OCI-LY7 (cell line): ENCODE data around the gene ADRA2B. TPM values are rescaled to one million over a fixed set of nuclear protein-coding genes. Genes with fewer than 3 reads are reported as not detected.
"Not testable (repeated sequence)": the region's sequence is repeated elsewhere in the genome, so short reads cannot be mapped to it uniquely, and the experiment has no call there.

Experiments used
- BruUV-seq: library from RNA; stranded (reverse); fragments of 400-500 nt; replicated peaks from 2 replicates; lab custom pipeline; 2021; lab: Mats Ljungman, UMichigan
- CTCF ChIA-PET: fragments of 300-600 bp; sonication (Branson Sonifier 250); formaldehyde crosslinking; loops from one replicate; lab custom pipeline; 2022; ENCODE audit warnings: antibody characterized with exemption; ENCODE audit not compliant: unreplicated experiment; lab: Charles Lee
- POLR2A ChIA-PET: fragments of 300-600 bp; sonication (Branson Sonifier 250); formaldehyde crosslinking; loops from one replicate; lab custom pipeline; 2022; ENCODE audit warnings: antibody characterized with exemption; lab: Charles Lee
- DNase-seq: peaks from one replicate; pipeline ENCODE4 v3.0.0-alpha.2; 2015; ENCODE audit warnings: low spot score
- H2AFZ ChIP-seq: fragments of 200-600 bp; sonication (generic), shearing (Covaris generic); 2 replicates; pipeline ENCODE4 v1.6.1; 2014; ENCODE audit warnings: mild to moderate bottlenecking, antibody characterized with exemption, low read length, moderate library complexity
- H3K27ac ChIP-seq: fragments of 200-600 bp; sonication (generic); 2 replicates; pipeline ENCODE4 v1.5.1; 2014; ENCODE audit warnings: mixed run types, low read depth, mild to moderate bottlenecking, moderate library complexity, low read length, inconsistent platforms; ENCODE audit not compliant: poor library complexity, severe bottlenecking
- H3K36me3 ChIP-seq: fragments of 200-600 bp; sonication (generic); 2 replicates; pipeline ENCODE4 v1.6.1; 2014; ENCODE audit warnings: mild to moderate bottlenecking, antibody characterized with exemption, low read length, moderate library complexity, mixed read lengths; ENCODE audit not compliant: insufficient read depth
- H3K4me1 ChIP-seq: fragments of 200-600 bp; sonication (generic); 2 replicates; pipeline ENCODE4 v1.5.1; 2014; ENCODE audit warnings: mild to moderate bottlenecking, low read length; ENCODE audit not compliant: insufficient read depth, poor library complexity, severe bottlenecking
- H3K4me2 ChIP-seq: fragments of 200-600 bp; sonication (generic); 2 replicates; pipeline ENCODE4 v1.6.1; 2014; ENCODE audit warnings: mild to moderate bottlenecking, low read length
- H3K4me3 ChIP-seq: fragments of 200-600 bp; sonication (generic); 2 replicates; pipeline ENCODE4 v1.5.1; 2014; ENCODE audit warnings: mild to moderate bottlenecking, low read depth, low read length; ENCODE audit not compliant: poor library complexity, severe bottlenecking
- H3K79me2 ChIP-seq: fragments of 200-600 bp; sonication (generic); 2 replicates; pipeline ENCODE4 v1.6.1; 2016; ENCODE audit warnings: low read depth, mild to moderate bottlenecking, low read length, moderate library complexity, mixed read lengths; ENCODE audit not compliant: insufficient read depth
- H3K9me2 ChIP-seq: fragments of 200-600 bp; sonication (generic); 2 replicates; pipeline ENCODE4 v1.6.1; 2016; ENCODE audit warnings: mild to moderate bottlenecking, low read length, mixed read lengths; ENCODE audit not compliant: insufficient read depth
- H3K9me3 ChIP-seq: fragments of 200-600 bp; sonication (generic); 2 replicates; pipeline ENCODE4 v1.6.1; 2014; ENCODE audit warnings: mild to moderate bottlenecking, mixed run types, low read length, mixed read lengths
- H4K20me1 ChIP-seq: fragments of 200-600 bp; sonication (generic); 2 replicates; pipeline ENCODE4 v1.6.1; 2014; ENCODE audit warnings: mild to moderate bottlenecking, antibody characterized with exemption, low read length, moderate library complexity, mixed read lengths; ENCODE audit not compliant: insufficient read depth
- intact Hi-C: fragments of 100-400 bp; cut with micrococcal nuclease; formaldehyde crosslinking; loops from one replicate; pipeline ENCODE4 v1.10.0; 2022; ENCODE audit not compliant: unreplicated experiment
- total RNA-seq, 2 experiments: library from RNA; depleted of rRNA in 1 of 2; stranded (reverse); fragments of >200 nt in 1 of 2; shearing (Covaris generic) in 1 of 2; gene quantifications; 2 replicates each; pipeline ENCODE4 v1.2.3, GENCODE V29; 2014 to 2022

The ADRA2B gene
- total RNA-seq, 2 experiments from 2014 or later: 0.06 to 0.11 TPM

GRCh38 chr2:96070351-96070750 lies 46.0 kb downstream of the ADRA2B start:
- H3K27ac ChIP-seq, H3K79me2 ChIP-seq, BruUV-seq, H2AFZ ChIP-seq, H3K36me3 ChIP-seq, H3K4me2 ChIP-seq, POLR2A ChIA-PET, H3K9me2 ChIP-seq, H3K9me3 ChIP-seq, DNase-seq, H3K4me3 ChIP-seq, H4K20me1 ChIP-seq, H3K4me1 ChIP-seq, CTCF ChIA-PET, intact Hi-C loops: not testable (repeated sequence)

- BruUV-seq, POLR2A ChIA-PET, H4K20me1 ChIP-seq, H3K27ac ChIP-seq, H2AFZ ChIP-seq, CTCF ChIA-PET, DNase-seq, H3K9me2 ChIP-seq, H3K4me3 ChIP-seq, H3K36me3 ChIP-seq, H3K9me3 ChIP-seq, H3K4me1 ChIP-seq, intact Hi-C loops, H3K79me2 ChIP-seq, H3K4me2 ChIP-seq: not testable (repeated sequence)
Observed at GRCh38 chr2:96069878-96070277, 46.5 kb downstream of the ADRA2B start.

- H3K27ac ChIP-seq, DNase-seq, H4K20me1 ChIP-seq, BruUV-seq, POLR2A ChIA-PET, CTCF ChIA-PET, H3K4me2 ChIP-seq, H3K9me2 ChIP-seq, H3K79me2 ChIP-seq, H3K9me3 ChIP-seq, H2AFZ ChIP-seq, H3K4me3 ChIP-seq, H3K36me3 ChIP-seq, H3K4me1 ChIP-seq, intact Hi-C loops: not testable (repeated sequence)
Observed at GRCh38 chr2:96067902-96068581, 48.3 kb downstream of the ADRA2B start.

GRCh38 chr2:96067098-96067660 lies 49.2 kb downstream of the ADRA2B start:
- POLR2A ChIA-PET: not testable (repeated sequence)

GRCh38 chr2:96066511-96066910 lies 49.9 kb downstream of the ADRA2B start:
- POLR2A ChIA-PET, H3K36me3 ChIP-seq, H3K4me2 ChIP-seq, H3K27ac ChIP-seq, H3K9me3 ChIP-seq, H3K9me2 ChIP-seq, CTCF ChIA-PET, BruUV-seq, DNase-seq, H3K4me3 ChIP-seq, intact Hi-C loops, H3K4me1 ChIP-seq, H4K20me1 ChIP-seq, H3K79me2 ChIP-seq, H2AFZ ChIP-seq: not testable (repeated sequence)

More at GRCh38 chr2:96067098-96067660, 49.2 kb downstream of the ADRA2B start:
- H3K27ac ChIP-seq, H3K79me2 ChIP-seq, CTCF ChIA-PET, H3K36me3 ChIP-seq, H3K9me2 ChIP-seq, H3K4me1 ChIP-seq, H3K4me2 ChIP-seq, H2AFZ ChIP-seq, DNase-seq, intact Hi-C loops, H3K4me3 ChIP-seq, BruUV-seq, H3K9me3 ChIP-seq, H4K20me1 ChIP-seq: not testable (repeated sequence)

- H3K4me2 ChIP-seq, DNase-seq, H3K9me3 ChIP-seq, H3K36me3 ChIP-seq, POLR2A ChIA-PET, H3K9me2 ChIP-seq, H3K4me3 ChIP-seq, H2AFZ ChIP-seq, intact Hi-C loops, BruUV-seq, H3K79me2 ChIP-seq, CTCF ChIA-PET, H4K20me1 ChIP-seq, H3K27ac ChIP-seq, H3K4me1 ChIP-seq: not testable (repeated sequence)
Observed at GRCh38 chr2:96065954-96066353, 50.4 kb downstream of the ADRA2B start.
